Measurements from ENCODE around the gene JUNB.
A peak's percentile ranks its signal among the peaks of the same experiment; 100 is the strongest.

Gene JUNB

GRCh38 chr19:12791345-12792050 is at the start of gene JUNB:
JUNB (plus strand) TSS chr19:12791486; CDS start chr19:12791772, 286 bp downstream.
- H3K27ac ChIP-seq, result peak within 1 kb of the TSS; percentile 100

GRCh38 chr19:12745166-12745897 is 46.0 kb upstream of the JUNB start:
- no peak for DNase-seq (ENCODE audit: low read depth, low spot score)
- no peak overlapping the region for H3K27ac ChIP-seq

More at GRCh38 chr19:12791345-12792050, at the start of gene JUNB:
- DNase-seq (ENCODE audit: low read depth, low spot score), result peak; percentile 89

DNA sequence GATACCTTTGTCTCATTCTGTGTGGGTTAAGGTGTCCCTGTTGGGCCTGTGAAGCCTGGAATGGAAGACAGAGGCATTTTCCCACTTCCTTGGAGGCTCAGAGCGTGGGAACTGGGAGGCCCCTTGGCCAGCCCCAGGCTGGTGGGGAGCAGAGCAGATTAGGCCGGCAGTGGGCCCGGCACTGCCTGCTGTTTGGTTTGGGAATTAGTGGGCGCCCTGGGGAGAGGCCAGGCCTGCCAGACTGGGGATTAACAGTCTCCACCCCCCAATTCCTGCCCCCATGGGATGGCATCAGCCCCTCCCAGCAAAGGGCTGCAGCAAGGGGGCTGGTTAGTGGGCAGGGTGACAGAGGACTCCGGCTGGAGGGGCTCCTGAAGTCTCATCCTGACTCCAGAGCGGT is 42.8 kb upstream of the JUNB start:
- no peak overlapping the region for H3K27ac ChIP-seq
- no peak for DNase-seq (ENCODE audit: low read depth, low spot score)

GRCh38 chr19:12749938-12750521 is 41.3 kb upstream of the JUNB start:
- peak overlapping the region; percentile 20 for H3K27ac ChIP-seq
- no peak for DNase-seq (ENCODE audit: low read depth, low spot score)

DNA sequence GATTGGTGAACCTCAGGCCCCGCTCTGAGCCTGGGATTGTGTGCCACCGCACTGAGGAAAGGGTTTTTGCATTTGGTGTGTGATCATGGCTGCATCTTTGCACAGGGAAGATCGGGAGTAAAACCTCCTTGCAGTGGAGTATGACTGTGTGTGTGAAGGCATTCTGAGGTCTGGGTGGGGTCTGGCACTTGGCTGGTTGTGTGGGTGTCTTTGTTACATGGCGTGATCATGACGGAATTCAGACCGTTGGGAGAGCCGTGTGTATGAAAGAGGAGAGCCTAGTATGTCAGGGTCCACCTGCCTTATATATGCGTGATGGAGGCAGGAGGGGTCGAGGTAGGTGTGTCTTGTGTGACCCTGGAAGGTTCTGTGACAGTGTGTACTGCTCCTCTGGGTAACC is 40.4 kb upstream of the JUNB start:
- DNase-seq (ENCODE audit: low read depth, low spot score), result no peak
- no peak overlapping the region for H3K27ac ChIP-seq

GRCh38 chr19:12751635-12752034 is 39.7 kb upstream of the JUNB start, which contains the start of gene BEST2:
BEST2 (plus strand) TSS chr19:12751791; CDS start chr19:12752593, 802 bp downstream.
- DNase-seq (ENCODE audit: low read depth, low spot score), result no peak
- no peak within 1 kb of the TSS for H3K27ac ChIP-seq

DNA sequence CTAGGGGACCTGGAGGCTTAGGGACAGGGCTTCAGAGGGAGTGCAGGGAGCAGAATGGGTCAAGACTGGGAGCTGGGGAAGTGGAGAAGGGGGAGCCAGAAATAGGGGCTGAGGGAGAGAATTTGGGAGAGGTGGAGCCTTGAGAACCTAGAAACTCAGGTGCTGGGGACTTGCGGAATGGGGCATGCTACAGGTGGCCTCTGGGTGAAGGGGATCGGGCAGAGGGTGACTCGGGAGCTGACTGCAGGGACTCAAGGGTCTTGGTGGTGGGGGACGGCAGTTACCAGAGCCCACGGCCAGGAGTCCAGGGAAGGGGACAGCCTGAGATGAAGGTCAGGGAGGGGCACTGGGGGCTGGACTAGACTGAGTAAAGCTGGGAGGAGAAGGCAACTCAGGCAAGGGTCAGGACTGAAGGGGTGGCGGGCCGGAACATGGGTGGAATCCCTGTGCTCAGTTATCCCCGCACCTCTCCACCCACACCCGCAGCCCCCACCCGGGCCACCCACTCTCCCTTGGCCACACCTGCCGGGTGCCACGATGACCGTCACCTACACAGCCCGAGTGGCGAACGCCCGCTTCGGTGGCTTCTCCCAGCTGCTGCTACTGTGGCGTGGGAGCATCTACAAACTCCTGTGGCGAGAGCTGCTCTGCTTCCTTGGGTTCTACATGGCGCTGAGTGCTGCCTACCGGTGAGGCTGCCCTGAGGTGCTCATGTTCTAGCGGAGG is 39.1 kb upstream of the JUNB start:
- no peak for DNase-seq (ENCODE audit: low read depth, low spot score)
- H3K27ac ChIP-seq, result no peak overlapping the region

GRCh38 chr19:12754465-12755196 is 36.7 kb upstream of the JUNB start:
- H3K27ac ChIP-seq, result no peak overlapping the region
- DNase-seq (ENCODE audit: low read depth, low spot score), result no peak

DNA sequence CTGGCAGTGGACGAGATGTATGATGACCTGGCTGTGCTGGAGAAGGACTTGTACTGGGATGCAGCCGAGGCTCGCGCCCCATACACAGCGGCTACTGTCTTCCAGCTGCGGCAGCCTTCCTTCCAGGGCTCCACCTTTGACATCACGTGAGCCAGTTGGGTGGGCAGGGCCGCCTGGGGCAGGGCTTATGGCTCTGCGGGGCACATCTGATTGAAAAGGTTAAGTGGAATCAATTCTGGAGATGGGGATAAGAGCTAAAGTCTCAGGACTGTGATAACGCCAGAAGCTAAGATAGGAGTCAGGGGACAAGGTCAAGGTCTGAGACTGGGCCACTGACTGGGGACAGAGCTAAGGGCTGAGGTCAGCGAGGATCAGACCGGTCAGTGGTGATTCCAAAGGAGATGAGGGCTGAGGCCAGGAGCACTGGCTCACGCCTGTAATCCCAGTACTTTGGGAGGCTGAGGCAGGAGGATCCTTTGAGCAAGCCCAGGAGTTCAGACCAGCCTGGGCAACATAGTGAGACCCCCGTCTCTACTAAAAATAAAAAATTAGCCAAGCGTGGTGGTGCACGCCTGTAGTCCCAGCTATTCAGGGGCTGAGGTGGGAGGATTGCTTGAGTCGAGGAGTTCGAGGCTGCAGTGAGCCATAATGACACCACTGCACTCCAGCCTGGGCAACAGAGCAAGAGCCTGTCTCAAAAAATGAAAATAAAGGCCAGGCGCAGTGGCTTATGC is 35.0 kb upstream of the JUNB start:
- DNase-seq (ENCODE audit: low read depth, low spot score), result no peak
- no peak overlapping the region for H3K27ac ChIP-seq

DNA sequence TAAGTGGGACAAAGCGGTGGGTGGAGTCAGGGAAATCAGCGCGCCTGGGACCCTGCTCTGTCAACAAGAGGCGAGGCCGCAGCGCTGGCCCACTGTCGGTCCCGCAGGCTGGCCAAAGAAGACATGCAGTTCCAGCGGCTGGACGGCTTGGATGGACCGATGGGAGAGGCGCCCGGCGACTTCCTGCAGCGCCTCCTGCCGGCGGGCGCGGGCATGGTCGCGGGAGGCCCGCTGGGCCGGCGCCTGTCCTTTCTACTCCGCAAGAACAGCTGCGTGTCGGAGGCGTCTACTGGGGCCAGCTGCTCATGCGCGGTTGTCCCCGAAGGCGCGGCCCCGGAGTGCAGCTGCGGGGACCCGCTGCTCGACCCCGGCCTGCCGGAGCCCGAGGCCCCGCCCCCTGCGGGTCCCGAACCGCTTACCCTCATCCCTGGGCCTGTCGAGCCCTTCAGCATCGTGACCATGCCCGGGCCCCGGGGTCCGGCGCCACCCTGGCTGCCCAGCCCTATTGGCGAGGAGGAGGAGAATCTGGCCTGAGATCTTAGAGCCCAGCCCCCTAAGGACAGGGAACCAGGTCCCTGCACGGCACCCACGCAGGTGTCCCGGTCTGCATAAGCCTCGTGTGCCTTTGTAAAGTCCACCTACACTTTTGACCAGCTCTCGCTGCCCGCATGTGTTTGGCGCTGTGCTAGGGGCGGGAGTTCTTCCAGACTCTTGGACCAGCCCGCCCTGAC is 33.6 kb upstream of the JUNB start:
- H3K27ac ChIP-seq, result no peak overlapping the region

DNA sequence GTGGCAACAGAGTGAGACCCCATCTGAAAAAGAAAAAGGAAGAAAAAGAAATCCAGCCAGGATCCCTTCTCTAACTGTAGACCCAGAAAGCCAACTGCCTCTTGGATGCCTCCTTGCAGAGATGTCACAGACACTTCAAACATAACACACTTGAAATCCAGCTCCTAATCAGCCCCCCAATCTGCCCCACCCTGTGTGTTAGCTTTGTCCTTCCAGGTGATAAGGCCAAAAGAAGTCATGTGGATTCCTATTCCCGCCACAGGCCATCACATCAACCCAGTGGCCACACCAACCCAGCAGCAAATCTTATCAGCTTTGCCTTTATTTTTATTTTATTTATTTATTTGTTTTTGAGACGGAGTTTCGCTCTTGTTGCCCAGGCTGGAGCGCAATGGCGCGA is 31.6 kb upstream of the JUNB start:
- no peak for DNase-seq (ENCODE audit: low read depth, low spot score)
- no peak overlapping the region for H3K27ac ChIP-seq

More for the DNA sequence above, 33.6 kb upstream of the JUNB start:
- DNase-seq (ENCODE audit: low read depth, low spot score), result no peak

- H3K27ac ChIP-seq, result no peak overlapping the region
- no peak for DNase-seq (ENCODE audit: low read depth, low spot score)
Measured at GRCh38 chr19:12763100-12763499, 28.2 kb upstream of the JUNB start.

DNA sequence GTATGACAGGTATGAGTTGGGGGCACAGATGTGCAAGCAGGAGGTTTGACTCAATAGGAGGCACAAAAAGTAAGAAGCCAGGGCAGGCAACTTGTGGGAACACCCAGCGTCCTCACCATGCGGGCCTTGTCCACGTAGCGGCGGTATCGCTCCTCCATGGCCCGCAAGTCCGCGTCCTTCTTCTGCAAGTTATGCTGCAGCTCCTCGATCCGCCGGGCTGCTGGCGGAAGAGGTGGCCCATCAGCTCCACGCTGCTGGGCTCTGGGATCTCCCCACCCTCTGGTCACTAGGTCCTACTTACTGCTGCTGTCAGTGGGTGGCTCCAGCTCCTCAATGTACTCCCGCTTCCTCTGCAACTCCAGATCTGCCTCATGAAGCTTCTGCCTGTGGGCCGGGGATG is 26.6 kb upstream of the JUNB start:
- no peak overlapping the region for H3K27ac ChIP-seq
- DNase-seq (ENCODE audit: low read depth, low spot score), result no peak

- no peak for DNase-seq (ENCODE audit: low read depth, low spot score)
- no peak overlapping the region for H3K27ac ChIP-seq
Measured at GRCh38 chr19:12766051-12766521, 25.2 kb upstream of the JUNB start.

DNA sequence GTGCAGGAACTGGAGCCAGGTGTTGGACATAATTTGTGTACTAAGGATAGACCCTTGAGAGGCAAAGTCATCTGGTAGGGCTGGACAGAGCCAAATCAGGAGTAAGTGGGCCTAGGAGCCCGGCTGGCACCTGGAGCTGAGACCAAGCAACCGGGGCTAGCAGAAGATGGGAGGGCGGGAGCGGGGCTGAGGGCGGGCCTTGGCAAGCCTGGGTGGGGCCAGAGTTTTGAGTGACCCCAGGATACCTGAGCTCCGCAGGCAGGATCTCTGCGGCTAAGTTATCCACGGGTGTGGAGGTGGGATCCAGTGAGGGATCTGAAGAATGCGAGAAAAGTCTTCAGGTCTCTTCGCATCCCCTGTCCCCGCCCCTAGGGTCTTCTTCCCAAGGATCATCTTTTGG is 24.1 kb upstream of the JUNB start:
- DNase-seq (ENCODE audit: low read depth, low spot score), result no peak
- H3K27ac ChIP-seq, result no peak overlapping the region

GRCh38 chr19:12767666-12768065 is 23.6 kb upstream of the JUNB start:
- no peak overlapping the region for H3K27ac ChIP-seq
- no peak for DNase-seq (ENCODE audit: low read depth, low spot score)

DNA sequence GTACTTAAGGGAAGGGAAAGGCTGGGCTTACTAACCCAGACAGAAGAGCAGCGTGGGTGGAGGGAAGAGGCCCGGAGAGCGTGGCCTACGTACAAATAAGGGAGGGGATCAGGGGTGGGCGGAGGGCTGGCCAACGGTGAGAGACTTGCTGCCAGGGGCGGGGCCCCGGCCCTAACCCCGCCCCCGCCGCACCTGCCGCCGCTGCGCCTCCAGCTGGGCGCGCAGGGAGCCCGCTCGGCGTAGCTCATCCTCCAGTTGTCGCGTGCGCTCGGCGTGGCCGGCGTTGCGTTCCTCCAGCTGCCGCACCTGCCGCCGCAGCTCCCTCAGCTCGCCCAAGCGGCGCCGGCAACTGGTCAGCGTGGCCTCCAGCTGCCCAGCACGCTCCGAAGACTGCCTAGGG is 21.6 kb upstream of the JUNB start:
- no peak for DNase-seq (ENCODE audit: low read depth, low spot score)
- no peak overlapping the region for H3K27ac ChIP-seq

GRCh38 chr19:12770922-12771321 is 20.4 kb upstream of the JUNB start:
- no peak overlapping the region for H3K27ac ChIP-seq
- no peak for DNase-seq (ENCODE audit: low read depth, low spot score)

- DNase-seq (ENCODE audit: low read depth, low spot score), result no peak
- no peak overlapping the region for H3K27ac ChIP-seq
Measured at GRCh38 chr19:12772323-12772722, 19.0 kb upstream of the JUNB start.
